Kidney (tissue), 14 donors: ENCODE measurements around the gene AMFR. TPM values are rescaled to one million over a fixed set of nuclear protein-coding genes. Genes with fewer than 3 reads are reported as not detected.

Source experiments
- DNase-seq, 5 donors: peaks; one replicate each; pipeline ENCODE4 v3.0.0-alpha.2; 2013 to 2020
- FAIRE-seq: peaks from 2 replicates; lab custom pipeline; 2012; peaks lifted over from hg19 to GRCh38; lab: Jason Lieb, UNC
- H3K27ac ChIP-seq, 2 donors: one replicate each; pipeline ENCODE4 v1.7.0; 2013; ENCODE audit warnings: low read depth in 2 of 2, low read length in 2 of 2, inconsistent platforms in 1 of 2
- H3K27me3 ChIP-seq: one replicate; pipeline ENCODE4 v1.7.1; 2013; ENCODE audit warnings: low read length, inconsistent platforms; ENCODE audit not compliant: control insufficient read depth, insufficient read depth
- H3K36me3 ChIP-seq, 3 donors: one replicate each; pipeline versions ENCODE4 v1.7.0 to v1.7.1; 2013; ENCODE audit warnings: low read length in 3 of 3, control low read depth in 1 of 3, inconsistent platforms in 1 of 3; ENCODE audit not compliant: insufficient read depth in 3 of 3, control insufficient read depth in 2 of 3
- H3K4me1 ChIP-seq, 3 donors: one replicate each; pipeline versions ENCODE4 v1.7.0 to v1.7.1; 2013; ENCODE audit warnings: low read length in 3 of 3, inconsistent platforms in 1 of 3, low read depth in 1 of 3; ENCODE audit not compliant: control insufficient read depth in 2 of 3, insufficient read depth in 2 of 3
- H3K4me3 ChIP-seq, 3 donors: one replicate each; pipeline versions ENCODE4 v1.7.0 to v1.8.1; 2013; ENCODE audit warnings: low read length in 3 of 3, control low read depth in 1 of 3, inconsistent platforms in 1 of 3
- H3K9ac ChIP-seq, 3 donors: one replicate each; pipeline versions ENCODE4 v1.7.0 to v1.7.1; 2013; ENCODE audit warnings: low read length in 3 of 3, control low read depth in 1 of 3, inconsistent platforms in 1 of 3
- H3K9me3 ChIP-seq, 3 donors: one replicate each; pipeline versions ENCODE4 v1.7.0 to v1.7.1; 2013; ENCODE audit warnings: low read length in 3 of 3, control low read depth in 1 of 3, inconsistent platforms in 1 of 3; ENCODE audit not compliant: control insufficient read depth in 2 of 3, insufficient read depth in 1 of 3
- CTCF ChIP-seq: IDR thresholded peaks from 3 replicates; pipeline ENCODE4 v1.5.1; 2012; ENCODE audit warnings: mild to moderate bottlenecking, moderate library complexity, borderline replicate concordance; ENCODE audit not compliant: insufficient read depth; ENCODE audit errors: extremely low read depth
- intact Hi-C: fragments of 100-400 bp; cut with DNase I; formaldehyde crosslinking; loops from one replicate; pipeline ENCODE4 v1.11.1; 2022
- polyA plus RNA-seq: library from polyadenylated mRNA; stranded (reverse); fragments of 350-450 nt; fragmentation: Illumina TruSeq; extraction: RNeasy Lipid Tissue Mini Kit (QIAGEN cat#74804); gene quantifications from one replicate; pipeline ENCODE4 v1.2.3, GENCODE V29; 2014; ENCODE audit warnings: low read depth, low replicate concordance; ENCODE audit not compliant: insufficient read depth
- total RNA-seq: library from RNA; stranded (reverse); fragmentation: NEBNext Ultra II Directional; extraction: Animal tissue kit (Norgen Biotek cat#: 25700); gene quantifications from one replicate; pipeline ENCODE4 v1.2.1, GENCODE V29; 2021
- donor health status: control.
- donor health status: control.
- donor health status: control.
- donor health status: control.
- donor health status: control.
- donor health status: DM: yes; HTN: yes; CAD: no.
- donor health status: Normal renal cell carcinoma (clear cell type).

The AMFR gene
- total and polyA plus RNA-seq, 2 donors from 2014 or later, result 143 to 163 TPM

- Histone ChIP-seq H3K27ac (peak overlapping the region; percentile 61 to 80), H3K9me3 (no peaks in the 10 kb centered on the region), H3K4me3 (no peak overlapping the region), H3K9ac (no peak overlapping the region), H3K4me1 (peaks cover 12 to 79% (median 53%) of the 10 kb centered on the region in 3 donors), H3K36me3 (peaks cover 2 to 13% (median 9%) of the 10 kb centered on the region in 3 donors), H3K27me3 (no peaks in the 10 kb centered on the region)
- DNase-seq (no peak), FAIRE-seq (no peak)
- no peak for TF ChIP-seq CTCF
- intact Hi-C loops, result no loop called here
These were observed 56.8 kb downstream of the AMFR start for GRCh38 chr16:56368545-56368944.

DNA sequence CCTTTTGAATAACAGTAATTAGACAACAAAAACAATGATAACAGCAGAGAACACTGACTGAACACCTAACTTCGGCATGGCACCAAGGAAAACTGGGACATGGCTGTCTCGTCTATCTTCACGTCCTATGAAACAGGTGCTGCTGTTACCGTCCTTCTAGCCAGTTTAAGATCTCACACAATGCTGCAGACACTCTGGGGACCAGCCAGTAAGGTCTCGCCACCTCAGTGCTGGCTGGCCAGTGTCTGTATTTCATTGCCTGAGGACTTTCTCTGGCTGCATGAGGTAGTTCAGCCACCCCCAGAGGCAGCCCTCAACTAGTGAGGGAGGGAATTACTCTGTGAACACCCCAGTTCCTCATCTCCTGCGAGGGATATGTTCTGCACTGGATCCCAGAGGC lies 57.6 kb downstream of the AMFR start:
- Histone ChIP-seq H3K4me3 (no peak overlapping the region), H3K27ac (peak overlapping the region; percentile 61 to 74), H3K27me3 (no peaks in the 10 kb centered on the region), H3K9me3 (no peaks in the 10 kb centered on the region), H3K4me1 (peaks cover 8 to 71% (median 57%) of the 10 kb centered on the region in 3 donors), H3K36me3 (peaks cover 2 to 21% (median 11%) of the 10 kb centered on the region in 3 donors), H3K9ac (no peak overlapping the region)
- TF ChIP-seq CTCF, result no peak
- no peak for FAIRE-seq
- intact Hi-C loops, result no loop called here
- no peak for DNase-seq

- peaks cover 3 to 64% (median 49%) of the 10 kb centered on the region in 3 donors for H3K4me1 ChIP-seq
- intact Hi-C loops, result no loop called here
- TF ChIP-seq CTCF, result no peak
- H3K27ac ChIP-seq, result peak overlapping the region; percentile 39 to 74
- H3K4me3 ChIP-seq, result no peak overlapping the region
- H3K9me3 ChIP-seq, result no peaks in the 10 kb centered on the region
- peaks cover 6 to 29% (median 16%) of the 10 kb centered on the region in 3 donors for H3K36me3 ChIP-seq
- no peak for FAIRE-seq
- no peak for DNase-seq
- H3K27me3 ChIP-seq, result no peaks in the 10 kb centered on the region
- H3K9ac ChIP-seq, result no peak overlapping the region
These were observed 58.4 kb downstream of the AMFR start for GRCh38 chr16:56366945-56367344.

DNA sequence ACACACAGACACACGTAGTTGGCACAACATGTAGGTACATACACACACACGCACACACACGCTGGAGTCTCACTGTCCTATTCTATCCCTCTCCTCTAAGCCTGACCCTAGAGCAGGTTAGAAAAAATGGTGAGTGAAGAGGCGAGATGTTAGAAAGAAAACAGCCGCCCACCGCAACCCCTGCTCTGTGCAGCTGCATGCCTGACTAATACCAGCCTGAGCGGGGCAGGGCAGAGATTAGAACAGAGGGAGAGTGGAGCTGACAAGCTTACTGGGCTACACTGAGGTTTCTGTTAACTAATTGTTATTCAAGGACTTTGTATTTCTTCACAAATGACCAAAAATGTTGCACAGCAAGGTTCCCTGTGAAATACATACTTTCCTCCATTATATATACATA lies 59.8 kb downstream of the AMFR start:
- DNase-seq, result no peak
- intact Hi-C loops, result no loop called here

More for the DNA sequence above, 59.8 kb downstream of the AMFR start:
- Histone ChIP-seq H3K27ac (peak overlapping the region; percentile 77 to 89), H3K9ac (peak overlapping the region in 1 of 3 donors; percentile 17), H3K9me3 (no peaks in the 10 kb centered on the region), H3K4me1 (peaks cover 3 to 52% (median 40%) of the 10 kb centered on the region in 3 donors), H3K4me3 (no peak overlapping the region), H3K27me3 (no peaks in the 10 kb centered on the region), H3K36me3 (peaks cover 6 to 31% (median 16%) of the 10 kb centered on the region in 3 donors)
- no peak for TF ChIP-seq CTCF
- FAIRE-seq, result no peak
